B cell (primary cell): ENCODE data around the gene BIK.

Source experiments
- EZH2 ChIP-seq: IDR thresholded peaks from 2 replicates; pipeline ENCODE4 v1.6.1; 2012; ENCODE audit warnings: borderline replicate concordance, low read depth, mild to moderate bottlenecking, moderate library complexity, low read length; ENCODE audit not compliant: insufficient read depth, poor library complexity, severe bottlenecking
- TF ChIP-seq, protein P1 (sequence below): fragments of 200-600 bp; IDR thresholded peaks from one replicate; pipeline ENCODE4 v1.8.0; 2022; ENCODE audit warnings: antibody characterized with exemption, mild to moderate bottlenecking

DNA sequence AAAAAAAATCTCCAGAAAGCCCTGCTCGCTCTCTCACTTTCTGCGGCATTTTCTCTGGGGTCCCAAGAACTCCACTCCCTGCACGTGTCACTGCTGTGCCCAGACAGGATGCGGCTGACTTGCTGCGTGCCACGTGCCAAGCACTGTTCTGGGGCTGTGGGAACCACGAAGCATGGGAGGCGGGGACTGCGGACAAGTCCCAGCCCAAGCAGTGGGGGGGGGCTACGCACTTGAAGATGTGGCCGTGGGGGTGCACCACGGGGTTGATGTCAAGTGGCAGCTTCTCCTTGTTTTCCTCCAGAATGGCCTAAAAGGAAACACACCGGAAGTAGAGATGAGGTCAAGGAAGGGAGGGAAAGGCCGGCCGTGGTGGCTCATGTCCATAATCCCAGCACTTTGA is 65.5 kb downstream of the BIK start:
- TF ChIP-seq, protein P1, sequence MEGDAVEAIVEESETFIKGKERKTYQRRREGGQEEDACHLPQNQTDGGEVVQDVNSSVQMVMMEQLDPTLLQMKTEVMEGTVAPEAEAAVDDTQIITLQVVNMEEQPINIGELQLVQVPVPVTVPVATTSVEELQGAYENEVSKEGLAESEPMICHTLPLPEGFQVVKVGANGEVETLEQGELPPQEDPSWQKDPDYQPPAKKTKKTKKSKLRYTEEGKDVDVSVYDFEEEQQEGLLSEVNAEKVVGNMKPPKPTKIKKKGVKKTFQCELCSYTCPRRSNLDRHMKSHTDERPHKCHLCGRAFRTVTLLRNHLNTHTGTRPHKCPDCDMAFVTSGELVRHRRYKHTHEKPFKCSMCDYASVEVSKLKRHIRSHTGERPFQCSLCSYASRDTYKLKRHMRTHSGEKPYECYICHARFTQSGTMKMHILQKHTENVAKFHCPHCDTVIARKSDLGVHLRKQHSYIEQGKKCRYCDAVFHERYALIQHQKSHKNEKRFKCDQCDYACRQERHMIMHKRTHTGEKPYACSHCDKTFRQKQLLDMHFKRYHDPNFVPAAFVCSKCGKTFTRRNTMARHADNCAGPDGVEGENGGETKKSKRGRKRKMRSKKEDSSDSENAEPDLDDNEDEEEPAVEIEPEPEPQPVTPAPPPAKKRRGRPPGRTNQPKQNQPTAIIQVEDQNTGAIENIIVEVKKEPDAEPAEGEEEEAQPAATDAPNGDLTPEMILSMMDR: no peak
- TF ChIP-seq EZH2: no peak
